ENCODE data around the gene ASTE1.

Gene ASTE1

DNA sequence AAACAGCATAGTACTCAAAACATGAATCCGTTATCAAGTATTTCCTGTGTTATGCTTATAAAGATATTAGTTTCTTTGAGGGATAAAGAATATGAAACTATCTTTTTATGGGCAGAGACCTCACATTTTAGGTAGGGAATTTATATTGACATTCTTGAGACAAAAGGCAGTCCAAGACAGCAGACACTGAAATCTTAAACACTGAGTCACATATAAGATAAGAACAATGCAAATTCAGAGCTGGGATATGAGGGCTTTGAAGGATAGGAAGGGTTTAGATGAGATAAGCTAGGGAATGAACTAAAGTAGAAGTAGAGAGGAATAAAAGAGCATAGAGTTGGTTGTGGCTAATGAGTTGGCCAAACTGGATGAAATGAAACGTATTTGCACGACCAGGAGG is 58.4 kb downstream of the ASTE1 start:
- Histone ChIP-seq H3K4me3 (ENCODE audit: low read length) (no peak overlapping the region), H3K36me3 (ENCODE audit: insufficient read depth, low read length) (peaks cover 48% of the 10 kb centered on the region), H3K9me3 (ENCODE audit: low read length) (peaks cover 5% of the 10 kb centered on the region), H3K27me3 (ENCODE audit: insufficient read depth, low read length) (no peaks in the 10 kb centered on the region), H2AFZ (ENCODE audit: low read depth, low read length) (no peak overlapping the region), H3K4me1 (ENCODE audit: insufficient read depth, low read length) (peaks cover 9% of the 10 kb centered on the region)

- H3K9me3 ChIP-seq (ENCODE audit: low read length): peaks cover 5% of the 10 kb centered on the region
- H3K36me3 ChIP-seq (ENCODE audit: insufficient read depth, low read length): peaks cover 48% of the 10 kb centered on the region
- no peaks in the 10 kb centered on the region for H3K27me3 ChIP-seq (ENCODE audit: insufficient read depth, low read length)
- no peak overlapping the region for H3K4me3 ChIP-seq (ENCODE audit: low read length)
- H2AFZ ChIP-seq (ENCODE audit: low read depth, low read length): no peak overlapping the region
- peaks cover 9% of the 10 kb centered on the region for H3K4me1 ChIP-seq (ENCODE audit: insufficient read depth, low read length)
These were observed 59.3 kb downstream of the ASTE1 start for GRCh38 chr3:130967281-130967680.

GRCh38 chr3:130963878-130964277 is 62.7 kb downstream of the ASTE1 start:
- Histone ChIP-seq H2AFZ (ENCODE audit: low read depth, low read length) (no peak overlapping the region), H3K27me3 (ENCODE audit: insufficient read depth, low read length) (no peaks in the 10 kb centered on the region), H3K4me1 (ENCODE audit: insufficient read depth, low read length) (peaks cover 9% of the 10 kb centered on the region), H3K9me3 (ENCODE audit: low read length) (peaks cover 3% of the 10 kb centered on the region), H3K36me3 (ENCODE audit: insufficient read depth, low read length) (peaks cover 43% of the 10 kb centered on the region), H3K4me3 (ENCODE audit: low read length) (no peak overlapping the region)
